Trophoblast cell (in vitro differentiated cells and primary cell): ENCODE results near the gene ANAPC1.
"Not testable (repeated sequence)": the region's sequence is repeated elsewhere in the genome, so short reads cannot be mapped to it uniquely, and the experiment has no call there.

Experiments used
- DNase-seq, 2 donors: peaks; one replicate each; pipeline ENCODE4 v3.0.0-alpha.2; 2016
- H2AFZ ChIP-seq: 2 replicates; pipeline ENCODE4 v1.6.1; 2013; ENCODE audit warnings: low read length, moderate library complexity, mild to moderate bottlenecking; ENCODE audit not compliant: insufficient read depth, poor library complexity
- H2AK5ac ChIP-seq: 2 replicates; pipeline ENCODE4 v1.6.1; 2013; ENCODE audit warnings: mild to moderate bottlenecking, low read length
- H2BK120ac ChIP-seq: 2 replicates; pipeline ENCODE4 v1.6.1; 2013; ENCODE audit warnings: low read length, mild to moderate bottlenecking, moderate library complexity; ENCODE audit not compliant: insufficient read depth, poor library complexity
- H2BK12ac ChIP-seq: 2 replicates; pipeline ENCODE4 v1.6.1; 2013; ENCODE audit warnings: mild to moderate bottlenecking, low read length, moderate library complexity
- H2BK5ac ChIP-seq: 2 replicates; pipeline ENCODE4 v1.6.1; 2013; ENCODE audit warnings: low read length, low read depth, moderate library complexity, mild to moderate bottlenecking; ENCODE audit not compliant: poor library complexity
- H3K14ac ChIP-seq: 2 replicates; pipeline ENCODE4 v1.6.1; 2013; ENCODE audit warnings: mild to moderate bottlenecking, low read length
- H3K18ac ChIP-seq: 2 replicates; pipeline ENCODE4 v1.6.1; 2013; ENCODE audit warnings: mild to moderate bottlenecking, low read length
- H3K23ac ChIP-seq: 2 replicates; pipeline ENCODE4 v1.6.1; 2013; ENCODE audit warnings: low read length
- H3K27ac ChIP-seq: 2 replicates; pipeline ENCODE4 v1.5.1; 2013; ENCODE audit warnings: low read depth, mild to moderate bottlenecking, inconsistent platforms, low read length, moderate library complexity
- H3K27me3 ChIP-seq: 2 replicates; pipeline ENCODE4 v1.6.1; 2013; ENCODE audit warnings: inconsistent platforms, mild to moderate bottlenecking, low read length, moderate library complexity; ENCODE audit not compliant: insufficient read depth
- H3K36me3 ChIP-seq, 2 experiments: 1 replicate in 1 of 2; 2 replicates in 1 of 2; pipeline ENCODE4 v1.6.1; 2013; ENCODE audit warnings: low read length in 2 of 2, mild to moderate bottlenecking in 2 of 2, moderate library complexity in 1 of 2; ENCODE audit not compliant: insufficient read depth in 2 of 2, control insufficient read depth in 1 of 2
- H3K4ac ChIP-seq: 2 replicates; pipeline ENCODE4 v1.6.1; 2013; ENCODE audit warnings: low read depth, mild to moderate bottlenecking, low read length, moderate library complexity
- H3K4me1 ChIP-seq, 2 experiments: 1 replicate in 1 of 2; 2 replicates in 1 of 2; pipeline ENCODE4 v1.6.1; 2013; ENCODE audit warnings: low read length in 2 of 2, mild to moderate bottlenecking in 2 of 2, moderate library complexity in 1 of 2; ENCODE audit not compliant: insufficient read depth in 2 of 2, control insufficient read depth in 1 of 2
- H3K4me2 ChIP-seq: 2 replicates; pipeline ENCODE4 v1.6.1; 2013; ENCODE audit warnings: inconsistent platforms, mild to moderate bottlenecking, low read length, moderate library complexity
- H3K4me3 ChIP-seq: 2 replicates; pipeline ENCODE4 v1.5.1; 2013; ENCODE audit warnings: mild to moderate bottlenecking, low read depth, low read length, inconsistent platforms
- H3K79me1 ChIP-seq: one replicate; pipeline ENCODE4 v1.6.1; 2013; ENCODE audit warnings: low read length
- H3K79me2 ChIP-seq: 2 replicates; pipeline ENCODE4 v1.6.1; 2013; ENCODE audit warnings: low read length, mild to moderate bottlenecking; ENCODE audit not compliant: control insufficient read depth, insufficient read depth, poor library complexity
- H3K9ac ChIP-seq: 2 replicates; pipeline ENCODE4 v1.6.1; 2013; ENCODE audit warnings: mild to moderate bottlenecking, low read length
- H3K9me3 ChIP-seq: 2 replicates; pipeline ENCODE4 v1.6.1; 2013; ENCODE audit warnings: low read depth, mild to moderate bottlenecking, control low read depth, inconsistent platforms, low read length; ENCODE audit not compliant: insufficient read depth
- H4K12ac ChIP-seq: 2 replicates; pipeline ENCODE4 v1.6.1; 2013; ENCODE audit warnings: low read depth, mild to moderate bottlenecking, low read length, moderate library complexity
- H4K8ac ChIP-seq: 2 replicates; pipeline ENCODE4 v1.6.1; 2013; ENCODE audit warnings: low read depth, mild to moderate bottlenecking, low read length, moderate library complexity
- H4K91ac ChIP-seq: one replicate; pipeline ENCODE4 v1.6.1; 2013; ENCODE audit warnings: low read depth, mild to moderate bottlenecking, low read length, moderate library complexity
- WGBS: extraction: QIAGEN DNeasy Blood & Tissue Kit; methylation state at CpG from one replicate; pipeline ENCODE4 v1.1.7; 2013; ENCODE audit warnings: missing lambda C conversion rate; ENCODE audit not compliant: insufficient read length, insufficient coverage; ENCODE audit errors: extremely low coverage; 5-methylcytosine and 5-hydroxymethylcytosine counted together

ANAPC1 gene

DNA sequence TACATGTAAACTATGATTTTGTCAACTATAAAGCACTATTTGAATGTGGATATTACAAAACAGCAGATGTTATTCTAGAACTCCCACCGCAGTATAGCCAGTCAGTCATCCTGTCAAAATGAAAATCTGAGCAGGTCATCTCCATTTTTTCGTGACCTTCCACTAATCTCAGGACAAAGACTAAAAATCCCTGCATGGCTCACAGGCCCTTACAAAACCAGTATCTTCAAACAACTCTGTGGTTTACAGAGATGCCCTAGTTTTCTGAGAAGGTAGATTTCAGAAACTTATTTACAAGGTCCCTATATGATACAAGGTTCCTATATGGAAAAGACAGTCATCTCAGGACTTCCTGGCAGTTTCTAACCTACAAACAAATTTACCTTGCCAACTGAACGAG lies 49.8 kb downstream of the ANAPC1 start:
- not testable (repeated sequence) for H3K27me3 ChIP-seq, H3K4me2 ChIP-seq, H4K8ac ChIP-seq, H3K4me3 ChIP-seq, H3K4me1 ChIP-seq, H3K79me2 ChIP-seq, H3K23ac ChIP-seq, H2BK120ac ChIP-seq, H3K9ac ChIP-seq, DNase-seq, H3K9me3 ChIP-seq, H3K14ac ChIP-seq, H4K12ac ChIP-seq, H3K27ac ChIP-seq, H3K79me1 ChIP-seq, H2BK12ac ChIP-seq, H2AK5ac ChIP-seq, H3K18ac ChIP-seq, H4K91ac ChIP-seq, H3K4ac ChIP-seq, H2BK5ac ChIP-seq, H2AFZ ChIP-seq
- WGBS, result no CpG with 5 or more reads among the region's 3 CpGs
- peaks cover 5 to 10% of the 10 kb centered on the region in 2 experiments for H3K36me3 ChIP-seq

DNA sequence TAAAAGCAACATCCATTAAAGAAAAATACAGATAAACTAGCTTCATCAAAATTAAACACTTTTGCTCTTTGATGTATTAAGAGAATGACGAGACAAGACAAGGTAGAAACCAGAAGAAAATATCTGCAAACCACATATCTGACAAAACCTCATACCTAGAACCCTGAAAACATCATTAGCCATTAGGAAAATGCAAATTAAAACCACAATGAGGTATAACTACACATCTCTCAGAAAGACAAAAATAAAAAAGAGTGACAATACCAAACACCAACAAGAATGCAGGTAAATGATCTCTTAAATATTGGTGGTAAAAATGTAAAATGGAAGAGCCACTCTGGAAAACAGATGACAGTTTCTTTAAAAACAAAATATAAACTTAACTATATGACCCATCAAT lies 53.5 kb downstream of the ANAPC1 start:
- H2BK5ac ChIP-seq, H4K12ac ChIP-seq, H3K79me1 ChIP-seq, H3K4me1 ChIP-seq, H3K23ac ChIP-seq, H3K9ac ChIP-seq, H3K9me3 ChIP-seq, H3K4me3 ChIP-seq, H2AFZ ChIP-seq, H2AK5ac ChIP-seq, H3K14ac ChIP-seq, H3K18ac ChIP-seq, H3K4ac ChIP-seq, H3K79me2 ChIP-seq, H3K36me3 ChIP-seq, H4K91ac ChIP-seq, H3K27me3 ChIP-seq, H3K4me2 ChIP-seq, H4K8ac ChIP-seq, H2BK12ac ChIP-seq, H3K27ac ChIP-seq, DNase-seq, H2BK120ac ChIP-seq: not testable (repeated sequence)
- no CpG with 5 or more reads among the region's 1 CpG for WGBS

DNA sequence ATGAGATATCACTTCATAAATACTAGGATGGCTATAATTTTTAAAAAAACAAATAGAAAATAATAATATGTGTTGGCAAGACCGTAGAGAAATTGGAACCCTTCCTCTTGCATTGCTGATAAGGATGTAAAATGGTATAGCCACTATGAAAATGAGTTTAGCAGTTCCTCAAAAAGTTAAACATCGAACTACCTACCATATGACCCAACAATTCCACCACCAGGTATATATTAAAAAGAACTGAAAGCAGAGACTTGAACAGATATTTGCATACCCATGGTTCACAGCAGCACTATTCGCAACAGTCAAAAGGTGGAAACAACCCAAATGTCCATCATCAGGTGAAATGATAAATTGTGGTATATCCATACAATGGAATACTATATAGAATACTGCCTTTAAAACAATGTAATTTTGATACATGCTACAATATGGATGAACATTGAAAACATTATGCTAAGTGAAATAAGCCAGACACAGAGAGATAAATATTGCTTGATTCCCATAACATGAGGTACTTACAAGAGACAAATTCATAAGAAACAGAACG lies 55.7 kb downstream of the ANAPC1 start:
- not testable (repeated sequence) for H3K79me1 ChIP-seq, H3K4me1 ChIP-seq, H2BK5ac ChIP-seq, H2AFZ ChIP-seq, H4K12ac ChIP-seq, H3K4ac ChIP-seq, H2BK120ac ChIP-seq, H3K14ac ChIP-seq, H3K79me2 ChIP-seq, H3K9ac ChIP-seq, H3K9me3 ChIP-seq, H3K18ac ChIP-seq, H3K36me3 ChIP-seq, H3K27me3 ChIP-seq, H2BK12ac ChIP-seq, H3K27ac ChIP-seq, H4K8ac ChIP-seq, H3K4me2 ChIP-seq, DNase-seq, H3K23ac ChIP-seq, H3K4me3 ChIP-seq, H4K91ac ChIP-seq, H2AK5ac ChIP-seq
- WGBS, result no CpG with 5 or more reads among the region's 4 CpGs

DNA sequence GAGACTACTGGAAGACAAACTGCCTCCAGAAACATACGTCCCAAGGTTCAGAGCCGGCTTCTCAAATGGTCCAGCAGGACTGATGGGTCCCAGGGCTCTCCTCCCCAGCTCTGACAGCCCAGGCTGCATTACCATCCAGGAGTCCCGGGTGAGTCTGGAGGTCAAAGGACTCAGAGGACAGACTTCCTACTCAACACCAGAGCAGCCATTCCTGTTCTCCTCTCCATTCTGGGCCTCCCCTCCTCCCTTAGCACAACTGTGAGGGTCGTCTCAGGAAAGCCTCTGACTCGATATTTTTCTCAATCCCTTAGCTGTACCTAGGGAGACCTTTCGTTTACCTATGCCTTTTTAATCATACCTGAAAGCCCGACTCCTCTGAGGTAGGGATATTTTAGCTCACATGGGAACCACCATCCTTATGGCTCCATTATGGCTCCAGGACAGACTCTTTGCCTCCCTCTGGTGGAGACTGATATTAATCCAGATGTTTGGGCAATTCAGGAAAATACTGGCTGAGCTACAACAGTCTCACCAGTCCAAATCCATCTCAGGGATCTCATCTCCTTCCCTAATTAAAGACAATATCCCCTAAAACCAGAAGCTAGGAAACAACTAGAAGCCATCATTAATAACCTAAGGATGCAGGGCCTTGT lies 70.9 kb downstream of the ANAPC1 start:
- not testable (repeated sequence) for H2AK5ac ChIP-seq, H3K4me1 ChIP-seq, H3K14ac ChIP-seq, H3K27ac ChIP-seq, H4K91ac ChIP-seq, DNase-seq, H3K9me3 ChIP-seq, H4K8ac ChIP-seq, H2BK5ac ChIP-seq, H3K79me1 ChIP-seq, H3K9ac ChIP-seq, H3K4me3 ChIP-seq, H2AFZ ChIP-seq, H3K79me2 ChIP-seq, H3K36me3 ChIP-seq, H3K4me2 ChIP-seq, H3K18ac ChIP-seq, H2BK12ac ChIP-seq, H3K23ac ChIP-seq, H3K27me3 ChIP-seq, H2BK120ac ChIP-seq, H3K4ac ChIP-seq, H4K12ac ChIP-seq
- WGBS, result no CpG with 5 or more reads among the region's 7 CpGs
